ENCODE measurements around the gene SGCD.

DNA sequence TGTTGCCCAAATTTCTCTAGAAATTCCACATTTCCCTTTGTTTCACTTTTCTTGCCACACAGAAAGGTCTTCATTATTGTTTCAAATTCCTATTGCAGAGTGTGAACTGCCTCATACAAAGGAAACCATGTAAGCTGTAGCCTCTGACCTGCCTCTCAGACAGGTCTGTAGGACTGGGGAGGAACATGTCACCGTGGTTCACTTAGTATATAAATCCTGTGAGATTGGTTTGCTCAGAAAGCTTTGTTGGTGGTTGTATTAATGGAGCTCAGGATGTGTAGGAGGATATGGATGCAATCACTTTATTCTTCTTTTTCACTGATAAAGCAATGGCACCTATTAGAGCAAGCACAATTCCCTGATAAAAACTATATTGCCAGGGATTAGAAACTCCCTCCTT is 4.2 kb downstream of the SGCD start:
- TF ChIP-seq POLR2AphosphoS5 (IDR thresholded peaks at IDR 0.05; ENCODE audit: low read depth, low read length) (no peak), SIN3A (IDR thresholded peaks at IDR 0.05; ENCODE audit: borderline replicate concordance, insufficient read depth, low read depth, low read length) (no peak)
- TF ChIP-seq, protein P1, sequence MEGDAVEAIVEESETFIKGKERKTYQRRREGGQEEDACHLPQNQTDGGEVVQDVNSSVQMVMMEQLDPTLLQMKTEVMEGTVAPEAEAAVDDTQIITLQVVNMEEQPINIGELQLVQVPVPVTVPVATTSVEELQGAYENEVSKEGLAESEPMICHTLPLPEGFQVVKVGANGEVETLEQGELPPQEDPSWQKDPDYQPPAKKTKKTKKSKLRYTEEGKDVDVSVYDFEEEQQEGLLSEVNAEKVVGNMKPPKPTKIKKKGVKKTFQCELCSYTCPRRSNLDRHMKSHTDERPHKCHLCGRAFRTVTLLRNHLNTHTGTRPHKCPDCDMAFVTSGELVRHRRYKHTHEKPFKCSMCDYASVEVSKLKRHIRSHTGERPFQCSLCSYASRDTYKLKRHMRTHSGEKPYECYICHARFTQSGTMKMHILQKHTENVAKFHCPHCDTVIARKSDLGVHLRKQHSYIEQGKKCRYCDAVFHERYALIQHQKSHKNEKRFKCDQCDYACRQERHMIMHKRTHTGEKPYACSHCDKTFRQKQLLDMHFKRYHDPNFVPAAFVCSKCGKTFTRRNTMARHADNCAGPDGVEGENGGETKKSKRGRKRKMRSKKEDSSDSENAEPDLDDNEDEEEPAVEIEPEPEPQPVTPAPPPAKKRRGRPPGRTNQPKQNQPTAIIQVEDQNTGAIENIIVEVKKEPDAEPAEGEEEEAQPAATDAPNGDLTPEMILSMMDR (IDR thresholded peaks at IDR 0.05): no peak
- TF ChIP-seq, protein P2, sequence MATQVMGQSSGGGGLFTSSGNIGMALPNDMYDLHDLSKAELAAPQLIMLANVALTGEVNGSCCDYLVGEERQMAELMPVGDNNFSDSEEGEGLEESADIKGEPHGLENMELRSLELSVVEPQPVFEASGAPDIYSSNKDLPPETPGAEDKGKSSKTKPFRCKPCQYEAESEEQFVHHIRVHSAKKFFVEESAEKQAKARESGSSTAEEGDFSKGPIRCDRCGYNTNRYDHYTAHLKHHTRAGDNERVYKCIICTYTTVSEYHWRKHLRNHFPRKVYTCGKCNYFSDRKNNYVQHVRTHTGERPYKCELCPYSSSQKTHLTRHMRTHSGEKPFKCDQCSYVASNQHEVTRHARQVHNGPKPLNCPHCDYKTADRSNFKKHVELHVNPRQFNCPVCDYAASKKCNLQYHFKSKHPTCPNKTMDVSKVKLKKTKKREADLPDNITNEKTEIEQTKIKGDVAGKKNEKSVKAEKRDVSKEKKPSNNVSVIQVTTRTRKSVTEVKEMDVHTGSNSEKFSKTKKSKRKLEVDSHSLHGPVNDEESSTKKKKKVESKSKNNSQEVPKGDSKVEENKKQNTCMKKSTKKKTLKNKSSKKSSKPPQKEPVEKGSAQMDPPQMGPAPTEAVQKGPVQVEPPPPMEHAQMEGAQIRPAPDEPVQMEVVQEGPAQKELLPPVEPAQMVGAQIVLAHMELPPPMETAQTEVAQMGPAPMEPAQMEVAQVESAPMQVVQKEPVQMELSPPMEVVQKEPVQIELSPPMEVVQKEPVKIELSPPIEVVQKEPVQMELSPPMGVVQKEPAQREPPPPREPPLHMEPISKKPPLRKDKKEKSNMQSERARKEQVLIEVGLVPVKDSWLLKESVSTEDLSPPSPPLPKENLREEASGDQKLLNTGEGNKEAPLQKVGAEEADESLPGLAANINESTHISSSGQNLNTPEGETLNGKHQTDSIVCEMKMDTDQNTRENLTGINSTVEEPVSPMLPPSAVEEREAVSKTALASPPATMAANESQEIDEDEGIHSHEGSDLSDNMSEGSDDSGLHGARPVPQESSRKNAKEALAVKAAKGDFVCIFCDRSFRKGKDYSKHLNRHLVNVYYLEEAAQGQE (IDR thresholded peaks at IDR 0.05; ENCODE audit: insufficient read depth in 1 of 2, low read depth in 2 of 2, low read length in 1 of 2): no peak

Measured in Panc1 (cell line).